ENCODE data around the gene MUC21. TPM values are rescaled to one million over a fixed set of nuclear protein-coding genes. Genes with fewer than 3 reads are reported as not detected.

MUC21 gene
- total RNA-seq, 3 donors from 2014 or later (not counting 1 experiment from before 2014, with no cell fraction given), result not detected

DNA sequence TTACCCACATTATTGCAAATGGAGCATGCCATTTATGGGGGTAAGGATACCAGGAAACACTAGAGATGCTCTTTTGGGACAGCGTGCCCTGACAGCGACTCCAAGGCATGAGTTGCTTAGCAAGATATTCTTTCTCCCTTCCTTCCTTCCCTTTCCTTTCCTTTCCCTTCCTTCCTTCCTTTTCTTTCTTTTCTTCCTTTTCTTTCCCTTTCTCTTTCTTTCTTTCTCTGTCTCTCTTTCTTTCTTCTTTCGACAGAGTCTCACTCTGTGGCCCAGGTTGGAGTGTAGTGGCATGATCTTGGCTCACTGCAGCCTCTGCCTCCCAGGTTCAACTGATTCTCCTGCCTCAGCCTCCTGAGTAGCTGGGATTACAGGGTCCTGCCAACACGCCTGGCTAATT lies 39.5 kb upstream of the MUC21 start:
- WGBS (ENCODE audit: insufficient coverage), result 91% methylated on average over 3 of the region's 4 CpGs
- intact Hi-C loops (cut with micrococcal nuclease), result no loop called here
- H3K4me1 Mint-ChIP-seq, result no peaks in the 10 kb centered on the region

DNA sequence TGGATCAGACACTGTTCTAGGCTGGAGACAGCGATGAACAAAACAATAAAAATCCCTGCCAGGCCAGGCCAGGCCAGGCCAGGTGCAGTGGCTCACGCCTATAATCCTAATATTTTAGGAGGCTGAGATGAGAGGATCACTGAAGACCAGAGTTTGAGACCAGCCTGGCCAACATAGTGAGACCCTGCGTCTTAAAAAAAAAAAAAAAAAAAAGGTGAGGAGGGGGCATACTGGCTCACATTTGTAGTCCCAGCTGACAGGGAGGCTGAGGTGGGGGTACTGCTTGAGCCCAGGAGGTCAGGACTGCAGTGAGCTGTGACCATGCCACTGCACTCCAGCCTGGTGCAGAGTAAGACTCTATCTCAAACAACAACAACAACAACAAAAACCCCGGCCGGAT lies 38.2 kb upstream of the MUC21 start:
- H3K9me3 ChIP-seq (ENCODE audit: control insufficient read depth, insufficient read depth, low read length), result no peaks in the 10 kb centered on the region
- Mint-ChIP-seq H3K4me1 (no peaks in the 10 kb centered on the region), H3K4me3 (no peak overlapping the region), H3K27me3 (ENCODE audit: low read depth in 2 of 2) (peaks cover 59 to 84% of the 10 kb centered on the region in 2 donors), H3K9me3 (peaks cover 0 to 2% of the 10 kb centered on the region in 2 donors), H3K36me3 (no peaks in the 10 kb centered on the region), H3K27ac (no peak overlapping the region)
- no peaks in the 10 kb centered on the region for H3K4me1 ChIP-seq (ENCODE audit: control insufficient read depth, insufficient read depth, low read length)
- DNase-seq (no peak), ATAC-seq (no peak)
- H3K36me3 ChIP-seq (ENCODE audit: control insufficient read depth, insufficient read depth, low read length), result no peaks in the 10 kb centered on the region
- WGBS (ENCODE audit: insufficient coverage), result 89% methylated on average over 3 of the region's 5 CpGs
- peaks cover 5% of the 10 kb centered on the region for H3K27me3 ChIP-seq (ENCODE audit: control insufficient read depth, insufficient read depth, low read length)
- intact Hi-C loops (cut with micrococcal nuclease), result no loop called here
- H3K27ac ChIP-seq (ENCODE audit: low read length), result no peak overlapping the region
- TF ChIP-seq, protein P1, sequence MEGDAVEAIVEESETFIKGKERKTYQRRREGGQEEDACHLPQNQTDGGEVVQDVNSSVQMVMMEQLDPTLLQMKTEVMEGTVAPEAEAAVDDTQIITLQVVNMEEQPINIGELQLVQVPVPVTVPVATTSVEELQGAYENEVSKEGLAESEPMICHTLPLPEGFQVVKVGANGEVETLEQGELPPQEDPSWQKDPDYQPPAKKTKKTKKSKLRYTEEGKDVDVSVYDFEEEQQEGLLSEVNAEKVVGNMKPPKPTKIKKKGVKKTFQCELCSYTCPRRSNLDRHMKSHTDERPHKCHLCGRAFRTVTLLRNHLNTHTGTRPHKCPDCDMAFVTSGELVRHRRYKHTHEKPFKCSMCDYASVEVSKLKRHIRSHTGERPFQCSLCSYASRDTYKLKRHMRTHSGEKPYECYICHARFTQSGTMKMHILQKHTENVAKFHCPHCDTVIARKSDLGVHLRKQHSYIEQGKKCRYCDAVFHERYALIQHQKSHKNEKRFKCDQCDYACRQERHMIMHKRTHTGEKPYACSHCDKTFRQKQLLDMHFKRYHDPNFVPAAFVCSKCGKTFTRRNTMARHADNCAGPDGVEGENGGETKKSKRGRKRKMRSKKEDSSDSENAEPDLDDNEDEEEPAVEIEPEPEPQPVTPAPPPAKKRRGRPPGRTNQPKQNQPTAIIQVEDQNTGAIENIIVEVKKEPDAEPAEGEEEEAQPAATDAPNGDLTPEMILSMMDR (IDR thresholded peaks at IDR 0.05), result no peak
- H3K4me3 ChIP-seq (ENCODE audit: low read length), result no peak overlapping the region

More for the DNA sequence above, 39.5 kb upstream of the MUC21 start:
- Histone ChIP-seq H3K4me1 (ENCODE audit: control insufficient read depth, insufficient read depth, low read length) (no peaks in the 10 kb centered on the region), H3K9me3 (ENCODE audit: control insufficient read depth, insufficient read depth, low read length) (no peaks in the 10 kb centered on the region), H3K27me3 (ENCODE audit: control insufficient read depth, insufficient read depth, low read length) (peaks cover 5% of the 10 kb centered on the region), H3K27ac (ENCODE audit: low read length) (no peak overlapping the region), H3K4me3 (ENCODE audit: low read length) (no peak overlapping the region), H3K36me3 (ENCODE audit: control insufficient read depth, insufficient read depth, low read length) (no peaks in the 10 kb centered on the region)
- DNase-seq, result no peak
- TF ChIP-seq, protein P1 (IDR thresholded peaks at IDR 0.05), result no peak
- Mint-ChIP-seq H3K4me3 (no peak overlapping the region), H3K36me3 (no peaks in the 10 kb centered on the region), H3K27me3 (ENCODE audit: low read depth in 2 of 2) (peaks cover 49 to 76% of the 10 kb centered on the region in 2 donors), H3K9me3 (no peaks in the 10 kb centered on the region), H3K27ac (no peak overlapping the region)
- no peak for ATAC-seq

DNA sequence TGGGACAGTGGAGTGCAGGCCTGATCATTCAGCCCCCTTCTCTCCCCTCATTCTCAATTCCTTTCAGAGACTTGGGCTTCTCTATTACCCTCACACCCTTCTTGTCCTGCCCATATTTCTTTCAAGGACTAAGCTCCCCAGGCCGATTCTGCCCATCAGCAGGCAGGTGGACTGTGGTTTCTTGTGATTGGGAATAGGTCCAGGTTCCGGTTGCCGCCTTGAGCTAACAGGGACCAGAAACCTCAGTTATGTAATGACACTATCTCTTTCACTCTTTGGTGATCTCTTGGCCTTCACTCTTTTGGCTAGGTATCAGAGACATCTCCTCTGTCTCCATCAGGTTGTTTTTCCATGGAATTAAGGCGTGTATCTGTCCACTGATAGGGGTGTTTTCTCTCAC lies 36.3 kb upstream of the MUC21 start:
- H3K4me3 ChIP-seq (ENCODE audit: low read length), result no peak overlapping the region
- WGBS (ENCODE audit: insufficient coverage), result 89% methylated on average over 4 of the region's 4 CpGs
- H3K4me1 ChIP-seq (ENCODE audit: control insufficient read depth, insufficient read depth, low read length), result no peaks in the 10 kb centered on the region
- TF ChIP-seq, protein P1 (IDR thresholded peaks at IDR 0.05), result no peak
- Mint-ChIP-seq H3K4me3 (no peak overlapping the region), H3K27ac (no peak overlapping the region), H3K27me3 (ENCODE audit: low read depth in 2 of 2) (peaks cover 66 to 84% of the 10 kb centered on the region in 2 donors), H3K4me1 (no peaks in the 10 kb centered on the region), H3K36me3 (no peaks in the 10 kb centered on the region), H3K9me3 (peaks cover 0 to 5% of the 10 kb centered on the region in 2 donors)
- intact Hi-C loops (cut with micrococcal nuclease), result no loop called here
- H3K27me3 ChIP-seq (ENCODE audit: control insufficient read depth, insufficient read depth, low read length), result peaks cover 5% of the 10 kb centered on the region
- no peak for ATAC-seq
- no peaks in the 10 kb centered on the region for H3K36me3 ChIP-seq (ENCODE audit: control insufficient read depth, insufficient read depth, low read length)
- DNase-seq, result no peak
- H3K27ac ChIP-seq (ENCODE audit: low read length), result no peak overlapping the region
- no peaks in the 10 kb centered on the region for H3K9me3 ChIP-seq (ENCODE audit: control insufficient read depth, insufficient read depth, low read length)

DNA sequence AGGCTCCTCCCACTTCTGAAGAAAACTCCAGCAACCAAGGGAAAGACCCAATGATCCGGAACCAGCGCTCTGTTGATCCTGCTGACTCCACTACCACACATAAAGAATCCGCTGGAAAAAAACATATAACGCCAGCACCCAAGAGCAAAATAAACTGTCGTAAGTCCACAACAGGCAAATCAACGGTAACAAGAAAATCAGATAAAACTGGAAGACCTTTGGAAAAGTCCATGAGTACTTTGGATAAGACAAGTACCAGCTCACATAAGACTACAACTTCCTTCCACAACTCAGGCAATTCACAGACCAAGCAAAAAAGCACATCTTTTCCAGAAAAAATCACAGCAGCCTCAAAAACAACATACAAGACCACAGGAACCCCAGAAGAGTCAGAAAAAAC lies 34.7 kb upstream of the MUC21 start:
- no peak overlapping the region for H3K27ac ChIP-seq (ENCODE audit: low read length)
- TF ChIP-seq, protein P1 (IDR thresholded peaks at IDR 0.05), result no peak
- Mint-ChIP-seq H3K9me3 (peaks cover 0 to 5% of the 10 kb centered on the region in 2 donors), H3K4me1 (no peaks in the 10 kb centered on the region), H3K27ac (no peak overlapping the region), H3K4me3 (no peak overlapping the region), H3K36me3 (no peaks in the 10 kb centered on the region), H3K27me3 (ENCODE audit: low read depth in 2 of 2) (peaks cover 68 to 84% of the 10 kb centered on the region in 2 donors)
- DNase-seq (no peak), ATAC-seq (no peak)
- H3K4me1 ChIP-seq (ENCODE audit: control insufficient read depth, insufficient read depth, low read length), result no peaks in the 10 kb centered on the region
- intact Hi-C loops (cut with micrococcal nuclease), result no loop called here
- no peak overlapping the region for H3K4me3 ChIP-seq (ENCODE audit: low read length)
- WGBS (ENCODE audit: insufficient coverage), result 95% methylated on average over 6 of the region's 6 CpGs
- H3K27me3 ChIP-seq (ENCODE audit: control insufficient read depth, insufficient read depth, low read length), result no peaks in the 10 kb centered on the region
- H3K9me3 ChIP-seq (ENCODE audit: control insufficient read depth, insufficient read depth, low read length), result no peaks in the 10 kb centered on the region
- no peaks in the 10 kb centered on the region for H3K36me3 ChIP-seq (ENCODE audit: control insufficient read depth, insufficient read depth, low read length)
